GM13976 (cell line): Measurements from ENCODE around the gene MAT2B.

Experiments used
- DNase-seq: peaks from one replicate; pipeline ENCODE4 v3.0.0; 2012; ENCODE audit warnings: low spot score
- CTCF ChIP-seq: IDR thresholded peaks from 2 replicates; pipeline ENCODE4 v1.5.1; 2012; ENCODE audit warnings: borderline replicate concordance, mild to moderate bottlenecking; ENCODE audit not compliant: insufficient read depth; ENCODE audit errors: extremely low read depth, missing control alignments, control extremely low read depth
- in situ Hi-C: fragments of 300-500 bp; cut with MboI; formaldehyde crosslinking; loops from one replicate; pipeline ENCODE4 v1.12.0; 2022; ENCODE audit warnings: low sequenced_read_pairs, mixed read lengths, inconsistent platforms; ENCODE audit not compliant: unreplicated experiment

MAT2B gene

DNA sequence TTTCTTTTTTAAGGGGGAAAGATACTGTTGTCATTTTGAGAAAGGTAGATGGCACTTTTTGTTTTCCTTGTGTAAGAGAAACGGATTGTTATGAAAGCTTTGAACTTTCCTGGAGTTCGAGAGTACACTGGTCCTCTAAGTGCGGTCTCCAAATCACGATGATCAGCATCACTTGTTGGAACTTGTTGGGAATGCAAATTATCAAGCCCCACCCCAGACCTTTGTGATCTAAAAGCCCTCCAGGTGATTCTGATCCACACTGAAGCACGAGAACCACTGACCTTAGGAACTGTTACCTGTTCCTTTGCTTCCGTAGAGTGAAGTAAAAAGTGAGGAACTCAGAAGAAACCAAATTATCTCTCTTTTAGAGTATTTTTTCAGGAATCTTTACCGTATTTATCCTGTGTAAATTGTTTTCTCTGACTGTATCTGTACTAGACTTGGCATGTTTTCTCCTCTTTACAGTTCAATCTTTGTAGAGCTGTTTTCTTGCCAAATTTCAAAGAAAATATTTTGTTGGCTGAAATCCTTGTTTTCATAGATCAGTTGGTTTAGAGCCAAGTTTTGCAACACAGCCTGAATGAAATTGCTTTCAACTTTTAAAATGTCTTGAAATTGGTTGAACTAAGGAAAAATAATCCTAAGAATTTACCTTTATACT, 4.0 kb downstream of the MAT2B start:
- in situ Hi-C loops = no loop called here
- no peak for DNase-seq
- no peak for TF ChIP-seq CTCF

GRCh38 chr5:163512526-163512925, 7.1 kb downstream of the MAT2B start:
- no peak for DNase-seq
- in situ Hi-C loops = no loop called here
- no peak for TF ChIP-seq CTCF

DNA sequence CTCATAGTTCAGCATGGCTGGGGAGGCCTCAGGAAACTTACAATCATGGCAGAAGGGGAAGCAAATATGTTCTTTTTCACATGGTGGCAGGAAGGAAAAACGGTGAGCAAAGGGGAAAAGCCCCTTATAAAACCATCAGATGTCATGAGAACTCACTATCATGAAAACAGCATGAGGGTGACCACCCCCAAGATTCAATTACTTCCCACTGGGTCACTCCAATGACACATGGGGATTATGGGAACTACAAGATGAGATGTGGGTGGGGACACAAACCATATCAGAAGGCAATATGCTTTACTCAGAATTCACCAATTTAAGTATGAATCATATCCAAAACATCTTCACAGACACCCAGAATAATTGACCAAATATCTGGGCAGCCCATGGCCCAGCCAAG, 19.7 kb downstream of the MAT2B start:
- no peak for DNase-seq
- no peak for TF ChIP-seq CTCF
- in situ Hi-C loops = no loop called here

DNA sequence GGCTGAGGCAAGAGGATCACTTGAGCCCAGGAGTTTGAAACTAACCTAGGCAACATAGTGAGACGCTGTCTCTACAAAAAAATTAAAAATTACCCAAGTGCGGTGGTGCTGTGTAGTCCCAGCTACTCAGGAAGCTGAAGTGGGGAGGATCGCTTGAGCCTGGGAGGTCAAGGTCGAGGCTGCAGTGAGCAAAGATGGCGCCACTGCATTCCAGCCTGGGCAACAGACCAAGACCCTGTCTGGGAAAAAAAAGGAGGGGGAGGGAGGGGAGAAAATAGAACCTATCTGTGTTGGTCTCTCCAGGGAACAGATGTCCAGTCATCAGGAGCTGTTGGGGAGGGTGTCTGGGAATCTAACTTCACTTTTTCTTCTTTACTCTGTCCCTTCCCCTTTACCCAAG, 24.3 kb downstream of the MAT2B start:
- no peak for DNase-seq
- in situ Hi-C loops = no loop called here
- no peak for TF ChIP-seq CTCF

DNA sequence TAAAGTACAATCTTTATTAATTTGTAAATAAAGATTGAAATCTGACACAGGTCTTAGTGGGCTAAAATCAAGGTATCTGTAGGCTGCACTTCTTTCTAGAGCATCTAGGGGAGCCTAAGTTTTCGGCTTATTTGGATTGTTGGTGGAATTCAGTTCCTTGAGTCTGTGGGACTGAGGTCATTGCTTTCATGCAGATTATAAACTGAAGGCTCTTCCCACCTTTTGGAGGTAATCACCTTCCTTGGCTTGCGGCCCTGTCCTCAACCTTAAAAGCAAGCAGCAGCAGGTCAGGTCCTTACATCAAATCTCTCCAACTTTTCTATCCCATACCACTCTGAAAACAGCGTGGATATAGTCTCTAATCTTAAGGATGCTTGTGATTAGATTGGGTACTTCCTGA, 25.9 kb downstream of the MAT2B start:
- no peak for TF ChIP-seq CTCF

DNA sequence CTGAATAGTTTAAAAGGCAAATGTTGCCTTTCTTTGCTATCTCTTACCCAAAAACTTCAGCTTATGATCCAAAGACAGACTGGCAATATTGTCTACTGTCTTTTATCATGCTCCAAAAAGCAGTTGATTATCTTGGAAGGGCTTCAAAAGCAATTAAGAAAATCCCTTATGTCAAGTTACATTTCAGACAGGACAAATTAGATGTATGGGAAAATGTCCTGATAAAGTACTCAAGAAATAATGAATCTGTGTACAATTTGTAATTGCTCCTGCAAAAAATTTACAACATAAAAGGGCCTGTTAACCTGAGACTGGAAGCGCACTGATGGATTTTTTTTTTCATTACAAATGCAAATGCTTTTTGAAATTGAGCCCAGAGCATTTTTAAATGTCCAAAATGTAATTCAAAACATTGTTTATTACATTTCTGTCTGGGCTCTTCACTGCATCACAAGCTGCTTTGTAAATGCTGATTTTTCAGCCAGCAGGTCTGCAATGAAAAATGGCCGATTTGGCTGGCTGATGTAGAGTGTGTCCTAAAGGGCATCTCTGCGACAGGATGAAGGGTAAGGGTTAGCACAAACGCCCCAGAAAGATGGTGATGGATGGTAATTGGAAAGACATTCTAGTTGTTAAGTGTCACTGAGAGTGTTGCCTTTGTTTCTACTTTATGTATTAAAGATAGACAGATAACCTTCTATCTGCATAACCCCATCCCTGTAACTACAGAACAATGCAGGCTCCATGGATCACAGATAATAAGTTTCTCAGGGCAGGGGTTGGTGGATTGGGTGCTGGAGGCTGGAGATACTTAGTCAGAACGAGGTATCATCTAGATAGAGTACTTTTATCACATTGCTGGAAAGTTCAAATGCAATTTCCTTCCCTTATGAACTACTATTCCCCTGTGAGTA, 27.0 kb downstream of the MAT2B start:
- in situ Hi-C loops = no loop called here
- no peak for DNase-seq
- no peak for TF ChIP-seq CTCF

More for the DNA sequence above, 25.9 kb downstream of the MAT2B start:
- DNase-seq = no peak
- in situ Hi-C loops = no loop called here
